CMK (cell line): Measurements from ENCODE around the gene SORT1.
"Not testable (repeated sequence)": the region's sequence is repeated elsewhere in the genome, so short reads cannot be mapped to it uniquely, and the experiment has no call there.

ENCODE experiments used
- DNase-seq: peaks from one replicate; pipeline ENCODE4 v3.0.0-alpha.2; 2010; ENCODE audit warnings: low read depth

The SORT1 gene

GRCh38 chr1:109338608-109339007, 59.1 kb downstream of the SORT1 start:
- no peak for DNase-seq

DNA sequence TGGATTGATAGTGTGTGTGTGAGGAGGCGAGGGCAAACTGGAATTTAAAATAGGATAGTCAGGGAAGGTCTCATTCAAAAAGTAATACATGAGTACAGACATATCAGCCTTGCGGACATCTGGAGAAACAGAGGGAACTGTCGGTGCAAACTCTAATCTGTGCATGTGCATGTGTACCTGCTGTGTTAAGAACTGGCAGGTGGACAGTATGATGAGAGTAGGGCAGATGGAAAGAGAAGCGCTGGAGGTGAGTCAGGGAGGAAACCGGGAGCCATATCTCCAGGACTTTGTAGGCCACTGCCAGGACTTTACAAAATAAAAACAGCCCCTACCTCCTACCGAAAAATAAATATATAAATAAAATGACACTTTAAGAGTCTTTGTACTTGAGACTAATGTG, 59.6 kb downstream of the SORT1 start:
- DNase-seq: no peak

GRCh38 chr1:109335091-109335490, 62.6 kb downstream of the SORT1 start:
- no peak for DNase-seq

DNA sequence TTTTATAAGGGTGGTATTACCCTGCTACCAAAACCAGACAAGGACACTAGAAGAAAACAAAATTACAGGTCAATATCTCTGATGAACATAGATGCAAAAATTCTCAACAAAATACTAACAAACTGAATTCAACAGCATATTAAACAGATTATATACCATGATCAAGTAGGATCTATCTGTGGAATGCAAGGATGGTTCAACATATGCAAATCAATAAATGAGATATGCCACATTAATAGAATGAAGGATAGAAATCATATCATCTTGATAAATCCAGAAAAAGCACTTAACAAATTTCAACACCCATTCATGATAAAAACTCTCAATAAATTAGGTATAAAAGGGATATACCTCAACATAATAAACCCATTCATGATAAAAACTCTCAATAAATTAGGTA, 66.6 kb downstream of the SORT1 start:
- DNase-seq: no peak

GRCh38 chr1:109327285-109327684, 70.4 kb downstream of the SORT1 start:
- DNase-seq: no peak

- DNase-seq: no peak
These were observed 74.7 kb downstream of the SORT1 start for GRCh38 chr1:109322974-109323373.

GRCh38 chr1:109319114-109319513, 78.6 kb downstream of the SORT1 start:
- DNase-seq: no peak

DNA sequence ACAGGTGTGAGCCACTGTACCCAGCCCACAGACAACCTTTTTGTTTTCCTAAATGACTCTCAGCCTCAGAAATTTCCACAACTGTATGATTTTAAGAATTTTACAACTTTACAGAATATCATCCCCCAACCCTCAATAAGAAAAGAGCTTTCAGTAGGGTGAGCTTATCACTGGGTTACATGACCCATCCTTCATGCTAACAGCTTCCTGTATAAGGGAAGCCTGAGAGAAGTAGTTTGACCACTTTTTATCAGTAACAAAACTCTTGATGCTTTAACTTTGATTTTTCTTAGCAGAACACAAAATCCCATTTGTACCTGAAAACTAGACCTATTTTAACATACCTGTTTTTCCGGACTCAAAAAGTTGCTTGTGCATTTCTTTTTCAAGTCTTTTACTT, 81.2 kb downstream of the SORT1 start:
- DNase-seq: peak; percentile 18

DNA sequence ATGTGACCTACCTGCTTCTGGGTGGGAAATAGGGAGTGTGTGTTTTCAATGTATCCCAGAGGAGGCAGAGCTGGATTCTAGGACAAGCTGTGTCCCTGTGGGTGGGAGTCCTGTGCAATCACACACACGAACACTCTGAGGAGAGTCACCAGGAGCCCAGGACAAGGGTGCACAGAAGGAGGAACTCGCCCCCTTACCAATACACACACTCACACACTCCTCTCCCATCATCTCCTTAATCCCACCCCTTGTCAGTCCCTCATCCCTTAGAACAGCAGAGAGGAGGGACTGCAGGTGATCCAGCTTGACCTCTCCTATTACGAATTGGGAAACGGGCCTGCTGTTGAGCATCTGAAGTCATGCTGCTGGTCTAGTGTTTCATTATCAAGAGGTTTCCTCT, 82.4 kb downstream of the SORT1 start:
- DNase-seq: no peak

DNA sequence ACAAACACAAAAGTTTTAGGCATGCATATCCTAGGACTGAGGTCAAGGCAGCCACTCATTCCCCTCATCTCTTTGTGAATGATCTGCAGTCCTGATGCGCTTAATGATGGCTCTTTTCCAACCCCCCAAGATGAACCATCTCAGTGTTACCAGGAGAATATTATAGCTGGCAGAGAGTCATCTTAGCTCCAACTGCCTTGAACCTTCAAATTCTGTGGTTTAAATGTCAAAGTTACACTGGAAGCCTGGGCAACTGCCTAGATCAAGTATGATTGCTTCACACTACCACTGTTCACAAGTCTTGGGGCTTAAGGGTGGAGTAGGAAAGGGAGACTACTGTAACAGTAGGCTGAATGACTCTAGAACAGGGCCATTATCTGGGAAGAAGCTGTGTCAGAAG, 82.9 kb downstream of the SORT1 start:
- no peak for DNase-seq

GRCh38 chr1:109312978-109313775, 84.5 kb downstream of the SORT1 start:
- no peak for DNase-seq

DNA sequence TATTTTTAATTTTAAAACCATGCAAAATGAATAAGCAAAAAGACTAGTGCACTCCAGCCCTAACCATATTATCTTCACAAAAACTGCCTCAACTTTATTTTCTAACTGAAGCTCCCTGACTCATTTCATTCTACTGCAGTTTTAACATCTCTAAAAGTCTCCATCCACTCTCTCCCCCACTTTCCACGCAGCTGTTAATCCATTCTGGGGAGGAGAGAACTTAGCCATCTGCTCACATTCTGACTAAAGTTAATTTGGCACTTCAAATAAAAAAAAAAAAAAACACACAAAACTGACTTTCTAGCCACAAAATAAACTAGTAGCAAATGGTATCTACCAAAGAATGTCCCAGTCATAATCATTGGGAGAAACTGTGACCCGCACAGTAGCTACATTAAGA, 85.5 kb downstream of the SORT1 start:
- no peak for DNase-seq

DNA sequence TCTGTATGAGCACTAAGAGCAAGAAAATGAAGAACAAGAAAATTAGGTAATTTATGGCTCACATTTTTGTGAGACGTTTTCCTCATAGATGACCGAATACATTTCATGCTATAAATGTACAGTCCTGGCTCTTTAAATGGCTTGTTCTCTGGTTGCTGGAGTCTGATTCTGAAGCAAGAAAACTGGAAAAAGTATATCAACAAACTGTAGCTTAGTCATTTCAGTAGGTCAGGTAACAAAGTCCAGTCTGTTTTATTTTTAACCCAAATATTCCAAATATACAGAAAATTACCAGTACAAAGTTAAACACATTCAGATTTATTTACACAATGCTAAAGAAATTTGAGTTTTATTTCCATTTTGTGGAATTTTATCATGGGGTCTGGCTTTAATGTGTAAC, 88.4 kb downstream of the SORT1 start:
- no peak for DNase-seq

DNA sequence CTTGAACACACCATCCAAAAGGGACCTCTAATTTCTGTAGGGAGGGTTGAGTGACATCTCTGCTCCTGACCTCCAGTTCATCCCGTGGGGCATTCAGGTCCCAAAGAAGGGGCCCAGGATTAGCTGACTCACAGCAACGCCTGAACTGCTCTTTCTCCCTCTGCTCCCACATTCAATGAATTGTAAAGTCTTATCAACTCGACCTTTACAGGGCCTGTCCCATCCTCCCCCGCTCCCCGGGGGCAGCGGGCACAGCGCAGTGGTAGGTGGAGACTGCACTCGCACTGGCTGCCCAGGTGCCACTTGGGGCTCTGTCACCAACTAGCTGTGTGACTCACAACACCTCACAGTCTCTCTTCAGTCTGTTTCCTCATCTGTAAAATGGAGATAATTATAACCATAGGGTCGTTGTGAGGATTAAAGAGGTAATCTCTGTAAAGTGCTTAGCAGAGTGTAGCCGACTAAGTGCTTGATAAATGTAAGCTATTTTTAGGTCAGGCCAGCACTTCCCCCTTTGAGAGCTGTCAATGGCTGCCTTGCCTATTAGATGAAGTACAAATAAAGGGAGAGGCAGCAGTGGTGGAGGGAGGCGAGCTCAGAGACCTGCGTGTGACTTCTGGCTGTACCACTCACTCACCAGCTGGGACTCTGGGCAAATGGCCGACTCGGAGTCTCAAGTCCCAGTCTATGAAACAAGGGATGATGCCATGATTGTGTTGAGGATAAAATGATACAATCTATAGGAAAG, 90.3 kb downstream of the SORT1 start:
- DNase-seq: no peak

GRCh38 chr1:109306832-109307273, 90.9 kb downstream of the SORT1 start, which contains the start of gene MYBPHL:
Gene MYBPHL (minus strand): TSS chr1:109307011. CDS start chr1:109306991, 20 bp downstream.
- DNase-seq: no peak

DNA sequence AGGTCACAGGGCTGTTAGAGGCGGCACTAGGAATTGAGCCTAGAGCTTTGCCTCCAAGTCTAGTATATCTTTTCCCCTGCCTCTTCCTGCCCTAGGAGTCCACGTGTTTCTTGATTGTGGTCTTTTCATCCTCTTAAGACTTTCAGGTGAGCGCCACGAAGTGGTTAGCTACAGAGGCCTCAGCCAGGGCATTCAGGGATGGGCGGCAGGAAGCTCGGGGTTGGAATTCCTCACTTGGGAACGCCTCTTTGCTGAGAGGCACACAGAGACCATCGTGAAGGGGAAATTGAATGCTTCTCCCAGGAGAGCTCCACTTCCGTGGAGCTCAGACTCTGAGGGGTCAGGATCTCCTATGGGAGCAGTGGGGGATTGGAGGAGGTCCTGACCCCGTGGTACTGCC, 91.7 kb downstream of the SORT1 start:
- not testable (repeated sequence) for DNase-seq

DNA sequence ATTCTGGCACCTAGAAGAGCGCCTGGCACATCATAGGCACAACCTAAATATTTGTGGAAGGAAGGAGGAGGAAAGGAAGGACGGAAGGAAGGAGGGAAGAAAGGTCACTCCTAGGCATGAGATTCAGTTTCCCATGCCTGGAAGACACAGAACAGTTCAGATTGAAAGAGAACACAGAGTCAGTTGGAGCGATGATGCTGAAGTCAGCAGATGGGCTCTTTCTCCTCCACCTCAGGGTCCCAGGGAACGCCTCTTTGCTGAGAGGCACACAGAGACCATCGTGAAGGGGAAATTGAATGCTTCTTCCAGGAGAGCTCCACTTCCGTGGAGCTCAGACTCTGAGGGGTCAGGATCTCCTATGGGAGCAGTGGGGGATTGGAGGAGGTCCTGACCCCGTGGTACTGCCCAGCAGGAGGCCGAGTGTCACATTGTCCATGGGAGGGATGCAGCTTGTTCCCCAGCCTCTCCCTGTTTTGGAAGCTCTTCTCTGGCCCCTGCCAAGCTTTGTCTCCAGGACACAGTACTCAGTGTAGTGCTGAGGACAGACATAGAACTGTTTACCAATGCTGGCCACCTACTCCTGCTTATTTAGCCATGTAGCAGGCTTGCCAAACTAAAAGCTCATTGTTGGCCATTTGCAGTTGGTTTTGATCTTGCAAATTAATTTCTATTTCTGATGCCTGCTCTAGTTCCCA, 93.3 kb downstream of the SORT1 start:
- DNase-seq: no peak

GRCh38 chr1:109301874-109302273, 95.8 kb downstream of the SORT1 start:
- no peak for DNase-seq

- DNase-seq: no peak
These were observed 97.0 kb downstream of the SORT1 start for GRCh38 chr1:109300650-109301151.

DNA sequence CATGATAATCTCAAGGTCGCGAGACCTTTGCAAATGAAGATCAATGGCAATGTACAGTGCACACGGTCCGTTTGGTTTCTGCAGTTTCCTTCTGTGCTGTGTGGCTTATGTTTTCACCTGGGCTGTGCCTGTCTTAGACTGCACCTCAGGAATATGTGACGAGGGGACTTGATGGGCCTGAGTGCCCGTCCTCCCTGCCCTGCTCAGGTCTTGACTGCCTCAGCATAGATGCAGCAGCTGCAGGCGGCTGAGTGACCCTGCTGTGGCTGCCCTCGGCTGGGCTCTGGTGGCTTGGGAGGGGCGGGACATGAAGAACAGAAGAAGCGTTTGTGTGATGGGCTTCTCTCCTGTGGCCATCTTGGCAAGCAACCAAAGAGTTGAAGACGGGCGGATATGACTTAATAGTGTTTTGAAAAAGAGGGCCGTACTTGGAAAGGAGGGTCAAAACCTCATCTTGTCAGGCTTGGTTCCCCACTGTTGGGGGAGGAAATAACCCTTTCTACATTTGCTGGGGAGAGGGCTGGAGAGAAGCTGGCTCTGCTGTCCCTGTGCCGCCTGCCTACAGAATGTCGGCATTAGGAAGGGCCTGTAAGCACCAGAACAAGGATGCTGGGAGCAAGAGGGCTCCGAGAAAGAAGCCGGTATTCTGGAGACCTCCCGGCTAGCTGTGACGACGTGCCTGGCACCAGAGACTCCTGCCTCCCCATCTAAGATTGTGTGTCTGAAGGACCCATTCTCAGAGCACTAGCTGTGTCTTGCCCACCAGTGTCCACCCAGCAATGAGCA, 98.0 kb downstream of the SORT1 start:
- DNase-seq: no peak

DNA sequence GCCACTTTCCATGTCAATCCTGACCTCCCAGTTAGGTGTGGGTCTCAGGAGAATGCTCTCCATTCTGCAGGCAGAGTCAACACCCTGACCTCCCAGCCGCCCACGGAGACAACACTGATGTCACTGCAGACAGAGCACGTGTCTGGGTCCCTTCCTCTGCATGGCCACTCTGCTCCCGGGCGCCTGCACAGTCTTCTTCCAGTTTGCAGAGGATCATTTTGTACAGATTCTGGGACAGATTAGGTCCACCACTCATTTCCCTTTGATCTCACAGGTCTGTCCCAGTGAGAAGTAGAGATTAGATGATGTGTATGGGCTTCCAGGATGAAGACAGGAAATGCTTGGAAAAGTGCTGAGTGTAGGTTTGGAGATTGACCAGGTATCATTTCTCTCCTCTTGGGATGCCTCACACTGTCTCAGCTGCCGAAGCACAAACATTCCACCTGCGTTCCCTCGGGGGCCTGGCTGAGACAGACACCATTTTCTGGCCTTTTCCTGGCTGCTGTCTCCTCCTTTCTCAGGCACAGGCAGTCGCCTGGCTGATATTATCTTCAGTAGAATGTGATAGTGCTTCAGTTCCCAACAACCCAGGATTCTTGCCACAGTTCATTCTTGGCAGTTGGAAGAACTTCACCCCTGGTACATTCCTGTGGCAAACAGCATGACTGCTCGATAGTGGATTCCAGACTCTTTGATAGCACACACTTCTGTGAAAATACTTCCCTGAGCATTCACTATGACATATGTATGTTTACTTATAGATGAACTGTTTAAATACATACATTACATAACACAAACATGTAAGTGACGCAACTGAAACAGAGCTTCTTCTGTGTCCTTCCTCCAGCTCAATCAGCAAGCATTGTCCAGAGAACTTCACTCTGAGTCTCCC, 98.8 kb downstream of the SORT1 start:
- DNase-seq: no peak
